H1 (cell line): ENCODE results near the gene PRKAG1. TPM values are rescaled to one million over a fixed set of nuclear protein-coding genes. Genes with fewer than 3 reads are reported as not detected.
A peak's percentile ranks its signal among the peaks of the same experiment; 100 is the strongest.

Experiments
- CHD7 ChIP-seq: fragments of 300-600 bp; sonication (generic); IDR thresholded peaks from 2 replicates; pipeline ENCODE4 v1.7.1; 2012; ENCODE audit warnings: low read length, moderate library complexity, mild to moderate bottlenecking, inconsistent platforms; ENCODE audit not compliant: insufficient replicate concordance
- MAFK ChIP-seq: IDR thresholded peaks from 2 replicates; pipeline ENCODE4 v1.6.1; 2012; ENCODE audit warnings: low read depth, mild to moderate bottlenecking, improper control_type of control experiment, low read length
- PHF8 ChIP-seq: fragments of 200-600 bp; sonication (generic); conservative IDR thresholded peaks from 2 replicates; pipeline ENCODE4 v1.7.1; 2012; ENCODE audit warnings: low read depth, mild to moderate bottlenecking, inconsistent platforms, low read length, moderate library complexity
- RAD21 ChIP-seq, 2 experiments: IDR thresholded peaks in 1 of 2; conservative IDR thresholded peaks in 1 of 2; 2 replicates each; pipeline ENCODE4 v1.6.1; 2011; ENCODE audit warnings: low read depth in 2 of 2, low read length in 2 of 2, improper control_type of control experiment in 1 of 2, inconsistent platforms in 1 of 2, mild to moderate bottlenecking in 1 of 2, moderate library complexity in 1 of 2
- SIX5 ChIP-seq: IDR thresholded peaks from 2 replicates; pipeline ENCODE4 v1.6.1; 2011; ENCODE audit warnings: mild to moderate bottlenecking, low read depth, low read length
- SP4 ChIP-seq: IDR thresholded peaks from 2 replicates; pipeline ENCODE4 v1.6.1; 2012; ENCODE audit warnings: low read length, inconsistent platforms
- SUZ12 ChIP-seq: fragments of 200-600 bp; sonication (generic); IDR thresholded peaks from 2 replicates; pipeline ENCODE4 v1.6.1; 2012; ENCODE audit warnings: mild to moderate bottlenecking, inconsistent platforms, low read length, moderate library complexity, mixed read lengths
- YY1 ChIP-seq: IDR thresholded peaks from 2 replicates; pipeline ENCODE4 v1.6.1; 2011; ENCODE audit warnings: low read depth, mild to moderate bottlenecking, low read length
- ZNF274 ChIP-seq: IDR thresholded peaks from 2 replicates; pipeline ENCODE4 v1.7.0; 2012; ENCODE audit warnings: low read length, borderline replicate concordance; ENCODE audit errors: extremely low read depth
- polyA plus RNA-seq, 7 experiments: library from polyadenylated mRNA; depleted of rRNA in 3 of 7; stranded (reverse) in 5 of 7; unstranded in 2 of 7; fragments of >200 nt in 5 of 7; fragments of 200-250 nt in 2 of 7; gene quantifications; 1 replicate in 5 of 7; 2 replicates in 1 of 7; 4 replicates in 1 of 7; pipeline versions ENCODE4 v1.2.1 to v1.2.3, GENCODE V29; 2011 to 2013; ENCODE audit warnings: missing spikeins in 2 of 7, mixed read lengths in 2 of 7
- total RNA-seq: library from RNA; stranded (reverse); fragmentation: NEBNext Ultra II Directional; extraction: Animal tissue kit (Norgen Biotek cat#: 25700); gene quantifications from 2 replicates; pipeline ENCODE4 v1.2.1, GENCODE V29; 2021

PRKAG1 gene
- total and polyA plus RNA-seq, 2 of the 8 experiments (the other 6 are each of a cell fraction or from before 2014, with no cell fraction given): 38.6 to 57.5 TPM

GRCh38 chr12:49018261-49019119 is at the start of gene PRKAG1 (continued):
- TF ChIP-seq CHD7 (no peak), SP4 (no peak), PHF8 (peak; percentile 69), ZNF274 (no peak), MAFK (no peak), RAD21 (IDR thresholded peaks at IDR 0.05 in 1 of 2, conservative IDR thresholded peaks at IDR 0.05 in 1 of 2; ENCODE audit: low read depth in 2 of 2, low read length in 2 of 2) (peak; percentile 29 to 32; a peak in 3 of 4 replicates), SIX5 (no peak), YY1 (peak; percentile 78), SUZ12 (no peak)
